HepG2 (cell line): ENCODE results near the gene PFN4. TPM values are rescaled to one million over a fixed set of nuclear protein-coding genes. Genes with fewer than 3 reads are reported as not detected.

Source experiments
- ARNT ChIP-seq: fragments of 450-650 bp; IDR thresholded peaks from 2 replicates; pipeline ENCODE4 v1.6.1; 2017
- FOXA3 ChIP-seq: IDR thresholded peaks from 2 replicates; pipeline ENCODE4 v1.6.1; 2016; ENCODE audit warnings: missing genetic modification reagents, missing compliant biosample characterization
- GABPB1 ChIP-seq: IDR thresholded peaks from 2 replicates; pipeline ENCODE4 v1.6.1; 2016; ENCODE audit warnings: mild to moderate bottlenecking, missing genetic modification reagents, moderate library complexity, missing compliant biosample characterization
- GFI1 ChIP-seq: sonication (generic); formaldehyde crosslinking; IDR thresholded peaks from 2 replicates; pipeline ENCODE4 v1.5.0; 2020; ENCODE audit warnings: missing genetic modification reagents, mild to moderate bottlenecking, borderline replicate concordance
- MZF1 ChIP-seq: sonication (generic); formaldehyde crosslinking; IDR thresholded peaks from 2 replicates; pipeline ENCODE4 v1.8.1; 2023; ENCODE audit warnings: mild to moderate bottlenecking, missing genetic modification reagents, borderline replicate concordance
- SSRP1 ChIP-seq: IDR thresholded peaks from 2 replicates; pipeline ENCODE4 v1.6.1; 2016; ENCODE audit warnings: control low read depth
- TBX2 ChIP-seq: sonication (generic); formaldehyde crosslinking; IDR thresholded peaks from 2 replicates; pipeline ENCODE4 v1.5.0; 2020; ENCODE audit warnings: missing genetic modification reagents, mild to moderate bottlenecking, borderline replicate concordance
- TBX3 ChIP-seq: fragments of 450-650 bp; IDR thresholded peaks from 2 replicates; pipeline ENCODE4 v1.6.1; 2017; ENCODE audit warnings: antibody characterized with exemption, mild to moderate bottlenecking, inconsistent platforms, borderline replicate concordance
- TCF7 ChIP-seq: sonication (generic); IDR thresholded peaks from 2 replicates; pipeline ENCODE4 v1.6.1; 2016; ENCODE audit warnings: antibody characterized with exemption, low read depth
- ZNF160 ChIP-seq: sonication (generic); formaldehyde crosslinking; IDR thresholded peaks from 2 replicates; pipeline ENCODE4 v1.8.0; 2022; ENCODE audit warnings: mild to moderate bottlenecking, inconsistent platforms, missing genetic modification reagents
- ZNF251 ChIP-seq: sonication (generic); formaldehyde crosslinking; IDR thresholded peaks from 2 replicates; pipeline ENCODE4 v1.9.0; 2021; ENCODE audit warnings: mild to moderate bottlenecking, missing genetic modification reagents
- ZNF282 ChIP-seq: fragments of 450-650 bp; IDR thresholded peaks from 2 replicates; pipeline ENCODE4 v1.6.1; 2018; ENCODE audit not compliant: partially characterized antibody
- ZNF329 ChIP-seq: sonication (generic); formaldehyde crosslinking; IDR thresholded peaks from 2 replicates; pipeline ENCODE4 v1.9.0; 2021; ENCODE audit warnings: low read depth, mild to moderate bottlenecking, missing genetic modification reagents
- ZNF34 ChIP-seq: sonication (generic); formaldehyde crosslinking; IDR thresholded peaks from 2 replicates; pipeline ENCODE4 v1.4.0; 2020; ENCODE audit warnings: mild to moderate bottlenecking, missing genetic modification reagents, borderline replicate concordance
- ZNF550 ChIP-seq: sonication (generic); formaldehyde crosslinking; IDR thresholded peaks from 2 replicates; pipeline ENCODE4 v1.4.0; 2020; ENCODE audit warnings: mild to moderate bottlenecking, missing genetic modification reagents, borderline replicate concordance
- ZNF572 ChIP-seq: sonication (generic); formaldehyde crosslinking; IDR thresholded peaks from 2 replicates; pipeline ENCODE4 v1.5.1; 2020; ENCODE audit warnings: mild to moderate bottlenecking, missing genetic modification reagents
- ZNF747 ChIP-seq: sonication (generic); formaldehyde crosslinking; IDR thresholded peaks from 2 replicates; pipeline ENCODE4 v1.8.1; 2023; ENCODE audit warnings: missing genetic modification reagents, mild to moderate bottlenecking, borderline replicate concordance
- ZNF788 ChIP-seq: sonication (generic); formaldehyde crosslinking; IDR thresholded peaks from 2 replicates; pipeline ENCODE4 v1.5.0; 2020; ENCODE audit warnings: mild to moderate bottlenecking, missing genetic modification reagents, borderline replicate concordance
- polyA plus RNA-seq, 8 experiments: library from polyadenylated mRNA; depleted of rRNA in 3 of 8; stranded (reverse) in 7 of 8; unstranded in 1 of 8; fragments of >200 nt; fragmentation: Illumina TruSeq in 4 of 8; extraction: Trizol in 4 of 8; gene quantifications; 2 replicates each; pipeline versions ENCODE4 v1.2.1 to v1.2.3, GENCODE V29; 2011 to 2016; ENCODE audit warnings: low read depth in 4 of 8, missing spikeins in 1 of 8, mixed read lengths in 1 of 8; ENCODE audit not compliant: insufficient read depth in 1 of 8
- total RNA-seq, 5 experiments: library from RNA; depleted of rRNA; stranded (reverse); fragments of >200 nt; fragmentation: Illumina TruSeq; extraction: Trizol; gene quantifications; 2 replicates each; pipeline ENCODE4 v1.2.3, GENCODE V29; 2016; ENCODE audit warnings: low read depth in 1 of 5
- TF ChIP-seq, protein P1 (sequence below), 2 experiments: fragments of 450-650 bp in 1 of 2; sonication (generic) in 1 of 2; formaldehyde crosslinking; IDR thresholded peaks; 2 replicates each; pipeline versions ENCODE4 v1.5.0 to v1.8.0; 2020 to 2022; ENCODE audit warnings: mild to moderate bottlenecking in 1 of 2, missing genetic modification reagents in 1 of 2
- TF ChIP-seq, protein P2 (sequence below): sonication (generic); formaldehyde crosslinking; IDR thresholded peaks from 2 replicates; pipeline ENCODE4 v1.9.0; 2021; ENCODE audit warnings: missing genetic modification reagents, mild to moderate bottlenecking, borderline replicate concordance
- TF ChIP-seq, protein P3 (sequence below): IDR thresholded peaks from 2 replicates; pipeline ENCODE4 v1.6.1; 2016; ENCODE audit warnings: low read depth, control low read depth
- TF ChIP-seq, protein P4 (sequence below): sonication (generic); formaldehyde crosslinking; IDR thresholded peaks from 2 replicates; pipeline ENCODE4 v1.4.0; 2020; ENCODE audit warnings: missing genetic modification reagents
- TF ChIP-seq, protein P5 (sequence below): sonication (generic); formaldehyde crosslinking; IDR thresholded peaks from 2 replicates; pipeline ENCODE4 v1.9.0; 2021; ENCODE audit warnings: missing genetic modification reagents, borderline replicate concordance

Gene PFN4
- total and polyA plus RNA-seq, 2 of the 13 experiments (the other 11 are each of a cell fraction or from before 2014, with no cell fraction given), result 0.12 to 0.20 TPM

DNA sequence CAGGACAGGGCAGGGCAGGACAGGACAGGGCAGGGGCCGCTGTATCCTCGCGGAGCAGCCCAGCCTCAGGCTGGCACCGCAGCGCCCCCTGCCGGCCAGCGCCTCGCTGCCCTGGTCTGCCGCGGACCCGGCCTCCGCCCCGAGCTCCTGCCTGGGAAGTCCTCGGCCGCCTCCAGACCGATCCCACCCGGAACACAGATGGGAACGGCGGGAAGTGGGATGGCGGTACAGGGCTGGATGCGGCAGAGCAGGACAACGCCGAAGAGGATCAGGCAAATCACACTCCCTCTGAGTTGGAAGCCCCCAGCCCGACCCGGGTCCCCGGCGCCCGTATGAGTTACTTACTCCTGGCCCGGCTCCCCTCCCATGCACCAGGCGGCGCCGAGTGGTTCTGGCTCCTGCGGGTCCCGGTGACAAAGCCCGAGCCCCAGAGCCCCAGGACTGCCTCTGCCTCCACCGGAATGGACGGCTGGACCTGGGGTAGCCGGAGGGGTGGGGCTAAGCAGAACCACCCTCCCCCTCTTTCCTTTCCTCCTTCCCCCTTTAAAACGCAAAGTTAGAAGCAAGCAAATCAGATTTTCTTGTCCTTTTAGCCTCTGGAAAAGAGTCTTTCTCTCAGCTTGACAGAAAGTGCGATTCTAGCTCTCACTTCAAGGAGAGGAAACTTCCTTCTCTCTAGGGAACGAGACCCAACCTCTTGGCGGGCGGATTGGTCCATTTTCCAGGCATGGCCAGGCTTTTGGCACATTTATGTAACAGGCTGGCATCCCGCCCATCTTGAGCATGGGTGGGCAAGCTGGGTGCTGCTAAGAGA, 38.5 kb downstream of the PFN4 start, which contains the start of gene TP53I3 (continued):
- TF ChIP-seq, protein P1, sequence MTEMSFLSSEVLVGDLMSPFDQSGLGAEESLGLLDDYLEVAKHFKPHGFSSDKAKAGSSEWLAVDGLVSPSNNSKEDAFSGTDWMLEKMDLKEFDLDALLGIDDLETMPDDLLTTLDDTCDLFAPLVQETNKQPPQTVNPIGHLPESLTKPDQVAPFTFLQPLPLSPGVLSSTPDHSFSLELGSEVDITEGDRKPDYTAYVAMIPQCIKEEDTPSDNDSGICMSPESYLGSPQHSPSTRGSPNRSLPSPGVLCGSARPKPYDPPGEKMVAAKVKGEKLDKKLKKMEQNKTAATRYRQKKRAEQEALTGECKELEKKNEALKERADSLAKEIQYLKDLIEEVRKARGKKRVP (CRISPR knock-in tag; IDR thresholded peaks at IDR 0.05), result peak in 1 of 2 experiments; percentile 30; a peak in 1 of 4 replicates
- TF ChIP-seq ZNF251 (0 out of 2 replicates have a peak, but pooled peaks have one; percentile 8), TBX3 (no peak), TBX2 (CRISPR knock-in tag) (peak; percentile 77; the same call in 1 of the 2 replicates), TCF7 (no peak), ZNF329 (CRISPR knock-in tag) (peak; percentile 28; the same call in 1 of the 2 replicates), GABPB1 (CRISPR knock-in tag) (peak; percentile 89), FOXA3 (CRISPR knock-in tag) (no peak), ZNF160 (CRISPR knock-in tag) (peak; percentile 39; the same call in 1 of the 2 replicates), GFI1 (CRISPR knock-in tag) (no peak; the same call in 1 of the 2 replicates), ZNF788 (CRISPR knock-in tag) (peak; percentile 93), ZNF34 (CRISPR knock-in tag) (peak; percentile 26), ZNF572 (CRISPR knock-in tag) (peak; percentile 80; the same call in 1 of the 2 replicates), ARNT (no peak), ZNF747 (CRISPR knock-in tag) (peak; percentile 69), ZNF550 (CRISPR knock-in tag) (no peak), MZF1 (CRISPR knock-in tag) (no peak), ZNF282 (no peak), SSRP1 (CRISPR knock-in tag) (no peak)
- TF ChIP-seq, protein P2, sequence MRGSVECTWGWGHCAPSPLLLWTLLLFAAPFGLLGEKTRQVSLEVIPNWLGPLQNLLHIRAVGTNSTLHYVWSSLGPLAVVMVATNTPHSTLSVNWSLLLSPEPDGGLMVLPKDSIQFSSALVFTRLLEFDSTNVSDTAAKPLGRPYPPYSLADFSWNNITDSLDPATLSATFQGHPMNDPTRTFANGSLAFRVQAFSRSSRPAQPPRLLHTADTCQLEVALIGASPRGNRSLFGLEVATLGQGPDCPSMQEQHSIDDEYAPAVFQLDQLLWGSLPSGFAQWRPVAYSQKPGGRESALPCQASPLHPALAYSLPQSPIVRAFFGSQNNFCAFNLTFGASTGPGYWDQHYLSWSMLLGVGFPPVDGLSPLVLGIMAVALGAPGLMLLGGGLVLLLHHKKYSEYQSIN, result no peak
- TF ChIP-seq, protein P3, sequence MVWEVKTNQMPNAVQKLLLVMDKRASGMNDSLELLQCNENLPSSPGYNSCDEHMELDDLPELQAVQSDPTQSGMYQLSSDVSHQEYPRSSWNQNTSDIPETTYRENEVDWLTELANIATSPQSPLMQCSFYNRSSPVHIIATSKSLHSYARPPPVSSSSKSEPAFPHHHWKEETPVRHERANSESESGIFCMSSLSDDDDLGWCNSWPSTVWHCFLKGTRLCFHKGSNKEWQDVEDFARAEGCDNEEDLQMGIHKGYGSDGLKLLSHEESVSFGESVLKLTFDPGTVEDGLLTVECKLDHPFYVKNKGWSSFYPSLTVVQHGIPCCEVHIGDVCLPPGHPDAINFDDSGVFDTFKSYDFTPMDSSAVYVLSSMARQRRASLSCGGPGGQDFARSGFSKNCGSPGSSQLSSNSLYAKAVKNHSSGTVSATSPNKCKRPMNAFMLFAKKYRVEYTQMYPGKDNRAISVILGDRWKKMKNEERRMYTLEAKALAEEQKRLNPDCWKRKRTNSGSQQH (CRISPR knock-in tag), result no peak; the same call in 1 of the 2 replicates
- TF ChIP-seq, protein P4, sequence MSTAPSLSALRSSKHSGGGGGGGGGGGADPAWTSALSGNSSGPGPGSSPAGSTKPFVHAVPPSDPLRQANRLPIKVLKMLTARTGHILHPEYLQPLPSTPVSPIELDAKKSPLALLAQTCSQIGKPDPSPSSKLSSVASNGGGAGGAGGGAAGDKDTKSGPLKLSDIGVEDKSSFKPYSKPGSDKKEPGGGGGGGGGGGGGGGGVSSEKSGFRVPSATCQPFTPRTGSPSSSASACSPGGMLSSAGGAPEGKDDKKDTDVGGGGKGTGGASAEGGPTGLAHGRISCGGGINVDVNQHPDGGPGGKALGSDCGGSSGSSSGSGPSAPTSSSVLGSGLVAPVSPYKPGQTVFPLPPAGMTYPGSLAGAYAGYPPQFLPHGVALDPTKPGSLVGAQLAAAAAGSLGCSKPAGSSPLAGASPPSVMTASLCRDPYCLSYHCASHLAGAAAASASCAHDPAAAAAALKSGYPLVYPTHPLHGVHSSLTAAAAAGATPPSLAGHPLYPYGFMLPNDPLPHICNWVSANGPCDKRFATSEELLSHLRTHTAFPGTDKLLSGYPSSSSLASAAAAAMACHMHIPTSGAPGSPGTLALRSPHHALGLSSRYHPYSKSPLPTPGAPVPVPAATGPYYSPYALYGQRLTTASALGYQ, result no peak
- TF ChIP-seq, protein P5, sequence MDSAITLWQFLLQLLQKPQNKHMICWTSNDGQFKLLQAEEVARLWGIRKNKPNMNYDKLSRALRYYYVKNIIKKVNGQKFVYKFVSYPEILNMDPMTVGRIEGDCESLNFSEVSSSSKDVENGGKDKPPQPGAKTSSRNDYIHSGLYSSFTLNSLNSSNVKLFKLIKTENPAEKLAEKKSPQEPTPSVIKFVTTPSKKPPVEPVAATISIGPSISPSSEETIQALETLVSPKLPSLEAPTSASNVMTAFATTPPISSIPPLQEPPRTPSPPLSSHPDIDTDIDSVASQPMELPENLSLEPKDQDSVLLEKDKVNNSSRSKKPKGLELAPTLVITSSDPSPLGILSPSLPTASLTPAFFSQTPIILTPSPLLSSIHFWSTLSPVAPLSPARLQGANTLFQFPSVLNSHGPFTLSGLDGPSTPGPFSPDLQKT (CRISPR knock-in tag), result no peak
